ENCODE data around the gene ZNF30. TPM values are rescaled to one million over a fixed set of nuclear protein-coding genes. Genes with fewer than 3 reads are reported as not detected.

The ZNF30 gene
- total RNA-seq, 2 donors from 2014 or later, result 2.3 to 7.2 TPM

DNA sequence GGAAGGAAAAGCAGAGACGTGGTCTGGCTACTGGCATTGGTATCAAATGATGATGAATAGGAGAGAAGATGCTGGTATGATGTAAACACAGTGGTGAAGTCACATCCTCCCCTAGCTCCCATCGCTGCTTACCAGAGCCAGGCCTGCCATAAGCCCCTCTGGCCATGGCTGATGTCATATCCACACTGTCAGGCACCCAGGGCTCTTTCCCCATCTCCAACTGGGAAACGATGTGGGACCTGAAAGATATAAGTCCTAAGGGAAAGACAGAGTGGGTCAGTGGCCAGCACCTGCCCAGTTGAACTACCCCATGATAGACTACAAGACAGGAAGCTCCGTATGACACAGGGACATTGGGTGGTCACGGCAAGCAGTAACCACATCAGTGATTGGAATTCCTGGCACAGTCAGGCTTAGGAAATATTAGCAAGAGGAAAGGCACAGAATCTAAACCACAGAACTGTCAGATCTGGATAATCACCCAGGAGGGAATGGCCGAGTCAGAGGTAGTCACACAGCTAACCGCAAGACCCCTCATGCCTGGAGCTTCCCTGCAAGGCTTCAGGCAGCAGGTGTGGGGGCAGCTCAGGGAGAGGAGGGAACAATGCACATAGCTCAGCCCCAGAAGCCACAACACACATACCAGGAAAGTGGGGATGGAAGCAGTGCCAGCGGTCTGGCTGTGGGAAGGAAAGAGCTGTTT, 33.6 kb downstream of the ZNF30 start:
- DNase-seq (ENCODE audit: low spot score), result no peak
- intact Hi-C loops (cut with DNase I), result no loop called here
- no peak overlapping the region for H3K27ac ChIP-seq
- TF ChIP-seq POLR2A (IDR thresholded peaks at IDR 0.05) (no peak), POLR2AphosphoS5 (IDR thresholded peaks at IDR 0.05) (no peak)
- TF ChIP-seq, protein P1, sequence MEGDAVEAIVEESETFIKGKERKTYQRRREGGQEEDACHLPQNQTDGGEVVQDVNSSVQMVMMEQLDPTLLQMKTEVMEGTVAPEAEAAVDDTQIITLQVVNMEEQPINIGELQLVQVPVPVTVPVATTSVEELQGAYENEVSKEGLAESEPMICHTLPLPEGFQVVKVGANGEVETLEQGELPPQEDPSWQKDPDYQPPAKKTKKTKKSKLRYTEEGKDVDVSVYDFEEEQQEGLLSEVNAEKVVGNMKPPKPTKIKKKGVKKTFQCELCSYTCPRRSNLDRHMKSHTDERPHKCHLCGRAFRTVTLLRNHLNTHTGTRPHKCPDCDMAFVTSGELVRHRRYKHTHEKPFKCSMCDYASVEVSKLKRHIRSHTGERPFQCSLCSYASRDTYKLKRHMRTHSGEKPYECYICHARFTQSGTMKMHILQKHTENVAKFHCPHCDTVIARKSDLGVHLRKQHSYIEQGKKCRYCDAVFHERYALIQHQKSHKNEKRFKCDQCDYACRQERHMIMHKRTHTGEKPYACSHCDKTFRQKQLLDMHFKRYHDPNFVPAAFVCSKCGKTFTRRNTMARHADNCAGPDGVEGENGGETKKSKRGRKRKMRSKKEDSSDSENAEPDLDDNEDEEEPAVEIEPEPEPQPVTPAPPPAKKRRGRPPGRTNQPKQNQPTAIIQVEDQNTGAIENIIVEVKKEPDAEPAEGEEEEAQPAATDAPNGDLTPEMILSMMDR (IDR thresholded peaks at IDR 0.05), result no peak
- no peaks in the 10 kb centered on the region for H3K27me3 ChIP-seq (replicated peaks; ENCODE audit: insufficient read depth)
- 97% methylated on average over 8 of the region's 8 CpGs for WGBS
- H3K9me3 ChIP-seq, result peaks cover 12% of the 10 kb centered on the region
- H3K4me1 ChIP-seq (replicated peaks), result no peaks in the 10 kb centered on the region
- no peak overlapping the region for H3K4me3 ChIP-seq
- peaks cover 24 to 31% of the 10 kb centered on the region in 2 donors for H3K36me3 ChIP-seq

DNA sequence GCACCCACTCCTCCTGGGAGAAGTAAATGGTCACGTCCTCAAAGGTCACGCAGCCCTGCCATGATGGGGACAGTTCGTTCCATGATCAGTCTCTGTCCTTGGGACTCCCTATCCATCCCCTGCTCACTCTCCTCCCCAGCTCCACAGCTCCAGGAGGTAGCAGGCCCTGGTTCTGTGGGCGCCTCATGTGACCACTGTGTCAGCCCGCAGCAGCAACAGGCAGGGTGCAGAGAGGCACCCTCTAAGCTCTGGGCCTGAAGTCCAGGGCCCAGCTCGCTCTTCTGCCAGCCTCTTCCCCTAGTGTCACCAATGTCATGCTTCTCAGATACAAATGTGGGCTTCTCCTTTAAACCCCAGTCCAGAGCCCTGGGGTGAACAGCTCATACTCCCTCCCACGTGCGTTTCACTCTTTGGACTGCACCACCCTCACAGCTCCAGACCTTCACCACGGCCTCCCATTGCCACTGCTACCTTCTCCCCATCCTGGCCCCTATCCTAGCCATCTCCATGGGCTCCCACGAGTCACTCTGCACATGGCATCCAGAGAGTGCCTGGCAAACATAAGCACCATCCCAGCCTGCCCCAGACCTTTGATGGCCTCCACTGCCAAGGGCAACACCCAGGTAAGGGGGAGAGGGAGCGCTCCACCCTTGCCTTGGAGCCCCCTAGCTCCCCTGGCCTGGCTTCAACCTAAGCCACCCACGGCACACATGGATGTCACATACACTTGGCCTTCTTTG, 34.4 kb downstream of the ZNF30 start:
- Histone ChIP-seq H3K9me3 (peaks cover 12% of the 10 kb centered on the region), H3K27me3 (replicated peaks; ENCODE audit: insufficient read depth) (no peaks in the 10 kb centered on the region), H3K4me3 (no peak overlapping the region), H3K4me1 (replicated peaks) (no peaks in the 10 kb centered on the region), H3K27ac (no peak overlapping the region), H3K36me3 (peaks cover 24 to 31% of the 10 kb centered on the region in 2 donors)
- TF ChIP-seq POLR2AphosphoS5 (IDR thresholded peaks at IDR 0.05), result no peak
- TF ChIP-seq, protein P1 (IDR thresholded peaks at IDR 0.05), result no peak
- TF ChIP-seq POLR2A (IDR thresholded peaks at IDR 0.05), result no peak
- 98% methylated on average over 12 of the region's 12 CpGs for WGBS
- no peak for DNase-seq (ENCODE audit: low spot score)
- intact Hi-C loops (cut with DNase I), result no loop called here

DNA sequence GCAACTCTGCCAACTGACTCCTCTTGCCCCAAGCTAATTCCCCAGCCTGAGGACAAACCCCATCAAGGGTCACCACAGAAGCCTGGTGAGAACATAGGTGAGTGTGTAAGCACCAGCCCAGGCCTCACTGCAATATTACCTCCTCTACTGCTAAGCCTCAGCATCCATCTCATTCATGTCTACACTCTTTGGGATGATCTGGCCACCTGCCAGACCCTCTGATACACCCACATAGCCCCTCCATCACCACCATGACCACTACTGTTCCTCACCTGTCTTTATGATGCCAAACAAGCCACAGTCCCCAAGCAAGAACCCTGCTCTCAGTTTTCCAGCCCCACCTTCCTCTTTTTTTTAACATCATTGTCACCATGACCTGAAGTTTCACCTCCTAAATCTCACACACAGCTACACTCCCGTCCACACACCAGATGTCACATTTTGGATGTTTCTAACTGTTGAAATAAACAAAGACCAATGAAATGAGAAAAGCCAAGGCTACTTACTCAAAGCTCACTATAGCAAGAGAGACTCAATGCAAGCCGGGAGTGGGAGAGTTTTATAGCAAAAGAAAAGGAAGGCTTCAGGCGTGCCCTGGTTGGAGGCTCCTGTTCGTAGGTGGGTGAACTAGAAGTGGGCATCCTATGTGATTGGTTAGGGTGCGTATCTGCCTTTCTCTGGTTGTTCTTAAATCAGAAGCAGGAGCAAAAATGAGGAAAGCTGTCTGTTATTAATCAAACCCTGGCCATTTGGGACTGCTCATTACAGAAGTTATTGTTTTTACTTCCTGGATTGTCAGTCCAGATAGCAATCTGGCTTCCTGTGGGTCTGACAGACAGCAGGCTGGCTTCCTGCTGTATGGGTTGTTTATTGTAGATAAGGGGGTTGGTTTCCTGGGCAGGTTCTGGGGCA, 35.3 kb downstream of the ZNF30 start:
- 67% methylated on average over 5 of the region's 5 CpGs for WGBS
- Histone ChIP-seq H3K4me3 (peak overlapping the region in 1 of 2 donors; percentile 82), H3K9me3 (peaks cover 12% of the 10 kb centered on the region), H3K36me3 (peaks cover 24 to 31% of the 10 kb centered on the region in 2 donors), H3K27me3 (replicated peaks; ENCODE audit: insufficient read depth) (no peaks in the 10 kb centered on the region), H3K27ac (no peak overlapping the region), H3K4me1 (replicated peaks) (no peaks in the 10 kb centered on the region)
- peak; percentile 11 for TF ChIP-seq POLR2AphosphoS5 (IDR thresholded peaks at IDR 0.05)
- TF ChIP-seq, protein P1 (IDR thresholded peaks at IDR 0.05), result no peak
- no peak for DNase-seq (ENCODE audit: low spot score)
- intact Hi-C loops (cut with DNase I), result no loop called here

DNA sequence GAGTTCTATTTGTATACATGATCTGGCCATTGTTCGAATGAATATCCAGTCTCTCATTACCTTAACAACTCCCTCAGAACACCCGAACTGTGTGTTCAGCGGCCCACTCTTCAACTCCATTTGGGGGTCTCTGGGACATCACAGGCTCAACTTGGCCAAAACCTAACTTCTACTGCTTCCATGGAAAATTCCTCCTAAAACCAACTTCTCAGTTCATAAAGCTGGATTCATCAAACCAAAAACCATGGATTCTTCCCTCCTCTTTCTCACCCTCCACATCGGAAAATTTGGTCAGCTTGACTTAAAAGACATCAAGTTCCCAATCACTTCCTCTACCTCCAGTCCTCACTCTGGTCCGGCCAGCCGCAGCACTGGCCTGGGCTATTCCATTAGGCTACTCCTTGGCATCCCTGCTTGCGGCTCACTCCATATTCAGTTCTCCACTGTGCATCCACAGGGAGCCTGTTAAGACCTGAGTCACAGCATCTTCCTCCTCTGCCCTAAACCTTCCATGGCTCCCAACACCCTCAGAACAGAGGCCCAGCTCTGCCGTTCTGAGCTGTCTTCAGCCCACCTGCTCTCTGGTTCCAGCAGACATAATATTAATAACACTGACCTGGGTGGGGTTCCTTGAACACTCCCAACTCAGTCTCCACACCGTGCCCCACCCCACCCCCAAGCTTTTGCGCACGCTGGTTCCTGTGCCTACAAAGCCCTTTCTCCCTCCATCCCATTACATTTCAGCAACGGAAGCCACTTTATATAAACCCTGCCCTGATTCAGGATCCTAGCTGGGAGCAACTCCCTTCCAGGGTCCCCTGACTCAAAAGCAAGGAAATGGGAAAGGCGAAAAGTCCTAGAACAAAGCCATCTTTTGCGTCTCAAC, 36.2 kb downstream of the ZNF30 start:
- H3K4me3 ChIP-seq, result peak overlapping the region; percentile 77 to 82
- WGBS, result 37% methylated on average over 14 of the region's 14 CpGs
- no peak for DNase-seq (ENCODE audit: low spot score)
- no peaks in the 10 kb centered on the region for H3K4me1 ChIP-seq (replicated peaks)
- H3K9me3 ChIP-seq, result peaks cover 12% of the 10 kb centered on the region
- H3K36me3 ChIP-seq, result peaks cover 18 to 25% of the 10 kb centered on the region in 2 donors
- H3K27ac ChIP-seq, result peak overlapping the region; percentile 36 to 41
- intact Hi-C loops (cut with DNase I), result no loop called here
- H3K27me3 ChIP-seq (replicated peaks; ENCODE audit: insufficient read depth), result no peaks in the 10 kb centered on the region
- TF ChIP-seq, protein P1 (IDR thresholded peaks at IDR 0.05), result no peak
